GM18951 (cell line): ENCODE results near the gene P4HTM.
"Not testable (repeated sequence)": the region's sequence is repeated elsewhere in the genome, so short reads cannot be mapped to it uniquely, and the experiment has no call there.

ENCODE experiments used
- POLR2A ChIP-seq: IDR thresholded peaks from 4 replicates; pipeline ENCODE4 v1.6.1; 2011; ENCODE audit warnings: mild to moderate bottlenecking; ENCODE audit not compliant: insufficient read length, insufficient read depth; ENCODE audit errors: extremely low read depth
- in situ Hi-C: fragments of 300-500 bp; cut with MboI; formaldehyde crosslinking; loops from one replicate; pipeline ENCODE4 v1.12.0; 2022; ENCODE audit warnings: low sequenced_read_pairs, mixed read lengths, inconsistent platforms; ENCODE audit not compliant: unreplicated experiment

Gene P4HTM

DNA sequence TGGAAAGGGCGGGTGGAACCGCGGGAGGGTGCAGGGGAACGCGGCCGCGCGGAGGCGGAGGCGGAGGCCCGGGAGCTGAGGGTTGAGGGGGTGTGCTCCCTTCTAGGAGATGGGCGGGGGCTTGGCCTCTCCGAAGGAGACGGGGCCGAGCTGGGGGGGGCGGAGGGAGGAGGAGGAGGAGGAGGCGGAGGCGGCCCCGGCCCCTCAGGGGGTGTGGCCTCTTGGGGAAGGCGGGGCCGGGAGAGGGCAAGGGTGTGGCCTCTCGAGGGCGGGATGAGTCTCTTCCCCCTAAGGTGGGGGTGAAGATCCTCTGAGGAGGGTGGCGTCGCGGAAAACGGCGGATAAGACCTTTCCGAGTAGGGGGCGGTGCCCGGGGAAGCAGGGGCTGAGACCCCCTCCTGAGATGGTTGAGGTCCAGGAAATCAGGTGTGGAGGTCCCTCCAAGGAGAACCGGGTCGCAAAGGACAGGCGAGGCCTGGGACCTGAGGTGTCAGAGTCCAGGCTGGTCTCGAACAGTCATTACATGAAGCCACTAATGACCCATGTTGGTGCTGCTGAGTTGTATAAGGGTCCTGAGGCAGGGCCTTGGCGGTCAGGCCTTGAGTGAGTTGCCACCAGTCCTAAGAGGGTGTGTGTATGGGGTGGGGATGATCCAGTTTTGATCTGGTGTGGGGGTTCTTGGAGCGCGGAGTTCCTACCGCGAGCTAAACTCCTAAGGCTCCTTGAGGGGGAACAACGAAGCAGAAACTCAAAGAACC is 17.9 kb downstream of the P4HTM start:
- no peak for TF ChIP-seq POLR2A
- in situ Hi-C loops = no loop called here

GRCh38 chr3:49008627-49009026 is 18.6 kb downstream of the P4HTM start:
- in situ Hi-C loops = not testable (repeated sequence)

GRCh38 chr3:49009396-49009795 is 19.4 kb downstream of the P4HTM start:
- in situ Hi-C loops = no loop called here
- TF ChIP-seq POLR2A = no peak

DNA sequence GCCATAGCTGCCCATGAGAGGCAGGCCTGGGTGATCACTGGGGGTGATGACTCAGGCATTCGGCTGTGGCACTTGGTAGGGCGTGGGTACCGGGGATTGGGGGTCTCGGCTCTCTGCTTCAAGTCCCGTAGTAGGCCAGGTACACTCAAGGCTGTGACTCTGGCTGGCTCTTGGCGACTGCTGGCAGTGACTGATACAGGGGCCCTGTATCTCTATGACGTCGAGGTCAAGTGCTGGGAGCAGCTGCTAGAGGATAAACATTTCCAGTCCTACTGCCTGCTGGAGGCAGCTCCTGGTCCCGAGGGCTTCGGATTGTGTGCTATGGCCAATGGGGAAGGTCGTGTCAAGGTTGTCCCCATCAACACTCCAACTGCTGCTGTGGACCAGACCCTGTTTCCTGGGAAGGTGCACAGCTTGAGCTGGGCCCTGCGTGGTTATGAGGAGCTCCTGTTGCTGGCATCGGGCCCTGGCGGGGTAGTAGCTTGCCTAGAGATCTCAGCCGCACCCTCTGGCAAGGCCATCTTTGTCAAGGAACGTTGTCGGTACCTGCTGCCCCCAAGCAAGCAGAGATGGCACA is 22.5 kb downstream of the P4HTM start:
- no peak for TF ChIP-seq POLR2A
- in situ Hi-C loops = no loop called here

- TF ChIP-seq POLR2A = no peak
- in situ Hi-C loops = no loop called here
Observed at GRCh38 chr3:49013113-49013737, 23.2 kb downstream of the P4HTM start.

GRCh38 chr3:49013738-49014660 is 24.0 kb downstream of the P4HTM start:
- in situ Hi-C loops = no loop called here
- TF ChIP-seq POLR2A = no peak

GRCh38 chr3:49015072-49015471 is 25.0 kb downstream of the P4HTM start:
- TF ChIP-seq POLR2A = no peak
- in situ Hi-C loops = no loop called here

- in situ Hi-C loops = no loop called here
- no peak for TF ChIP-seq POLR2A
Observed at GRCh38 chr3:49015765-49016164, 25.7 kb downstream of the P4HTM start.

- no peak for TF ChIP-seq POLR2A
- in situ Hi-C loops = no loop called here
Observed at GRCh38 chr3:49016414-49017228, 26.6 kb downstream of the P4HTM start.

GRCh38 chr3:49017229-49017970 is 27.4 kb downstream of the P4HTM start:
- in situ Hi-C loops = no loop called here
- no peak for TF ChIP-seq POLR2A

GRCh38 chr3:49017971-49018706 is 28.1 kb downstream of the P4HTM start, which contains the start of gene DALRD3:
DALRD3 (minus strand) TSS chr3:49018580; CDS start chr3:49018564, 16 bp downstream.
- in situ Hi-C loops = no loop called here
- TF ChIP-seq POLR2A = peak; percentile 73
